OCI-LY7 (cell line): ENCODE results near the gene PBX1. TPM values are rescaled to one million over a fixed set of nuclear protein-coding genes. Genes with fewer than 3 reads are reported as not detected.

Experiments
- BruUV-seq: library from RNA; stranded (reverse); fragments of 400-500 nt; replicated peaks from 2 replicates; lab custom pipeline; 2021; lab: Mats Ljungman, UMichigan
- CTCF ChIA-PET: fragments of 300-600 bp; sonication (Branson Sonifier 250); formaldehyde crosslinking; loops from one replicate; lab custom pipeline; 2022; ENCODE audit warnings: antibody characterized with exemption; ENCODE audit not compliant: unreplicated experiment; lab: Charles Lee
- POLR2A ChIA-PET: fragments of 300-600 bp; sonication (Branson Sonifier 250); formaldehyde crosslinking; loops from one replicate; lab custom pipeline; 2022; ENCODE audit warnings: antibody characterized with exemption; lab: Charles Lee
- DNase-seq: peaks from one replicate; pipeline ENCODE4 v3.0.0-alpha.2; 2015; ENCODE audit warnings: low spot score
- H2AFZ ChIP-seq: fragments of 200-600 bp; sonication (generic), shearing (Covaris generic); 2 replicates; pipeline ENCODE4 v1.6.1; 2014; ENCODE audit warnings: mild to moderate bottlenecking, antibody characterized with exemption, low read length, moderate library complexity
- H3K27ac ChIP-seq: fragments of 200-600 bp; sonication (generic); 2 replicates; pipeline ENCODE4 v1.5.1; 2014; ENCODE audit warnings: mixed run types, low read depth, mild to moderate bottlenecking, moderate library complexity, low read length, inconsistent platforms; ENCODE audit not compliant: poor library complexity, severe bottlenecking
- H3K36me3 ChIP-seq: fragments of 200-600 bp; sonication (generic); 2 replicates; pipeline ENCODE4 v1.6.1; 2014; ENCODE audit warnings: mild to moderate bottlenecking, antibody characterized with exemption, low read length, moderate library complexity, mixed read lengths; ENCODE audit not compliant: insufficient read depth
- H3K4me1 ChIP-seq: fragments of 200-600 bp; sonication (generic); 2 replicates; pipeline ENCODE4 v1.5.1; 2014; ENCODE audit warnings: mild to moderate bottlenecking, low read length; ENCODE audit not compliant: insufficient read depth, poor library complexity, severe bottlenecking
- H3K4me2 ChIP-seq: fragments of 200-600 bp; sonication (generic); 2 replicates; pipeline ENCODE4 v1.6.1; 2014; ENCODE audit warnings: mild to moderate bottlenecking, low read length
- H3K4me3 ChIP-seq: fragments of 200-600 bp; sonication (generic); 2 replicates; pipeline ENCODE4 v1.5.1; 2014; ENCODE audit warnings: mild to moderate bottlenecking, low read depth, low read length; ENCODE audit not compliant: poor library complexity, severe bottlenecking
- H3K79me2 ChIP-seq: fragments of 200-600 bp; sonication (generic); 2 replicates; pipeline ENCODE4 v1.6.1; 2016; ENCODE audit warnings: low read depth, mild to moderate bottlenecking, low read length, moderate library complexity, mixed read lengths; ENCODE audit not compliant: insufficient read depth
- H3K9me2 ChIP-seq: fragments of 200-600 bp; sonication (generic); 2 replicates; pipeline ENCODE4 v1.6.1; 2016; ENCODE audit warnings: mild to moderate bottlenecking, low read length, mixed read lengths; ENCODE audit not compliant: insufficient read depth
- H3K9me3 ChIP-seq: fragments of 200-600 bp; sonication (generic); 2 replicates; pipeline ENCODE4 v1.6.1; 2014; ENCODE audit warnings: mild to moderate bottlenecking, mixed run types, low read length, mixed read lengths
- H4K20me1 ChIP-seq: fragments of 200-600 bp; sonication (generic); 2 replicates; pipeline ENCODE4 v1.6.1; 2014; ENCODE audit warnings: mild to moderate bottlenecking, antibody characterized with exemption, low read length, moderate library complexity, mixed read lengths; ENCODE audit not compliant: insufficient read depth
- EZH2phosphoT487 ChIP-seq: fragments of 200-600 bp; sonication (generic); IDR thresholded peaks from 2 replicates; pipeline ENCODE4 v1.6.1; 2018; ENCODE audit warnings: low read depth, borderline replicate concordance, mild to moderate bottlenecking, mixed run types, antibody characterized with exemption, low read length, moderate library complexity, mixed read lengths
- intact Hi-C: fragments of 100-400 bp; cut with micrococcal nuclease; formaldehyde crosslinking; loops from one replicate; pipeline ENCODE4 v1.10.0; 2022; ENCODE audit not compliant: unreplicated experiment
- total RNA-seq, 2 experiments: library from RNA; depleted of rRNA in 1 of 2; stranded (reverse); fragments of >200 nt in 1 of 2; shearing (Covaris generic) in 1 of 2; gene quantifications; 2 replicates each; pipeline ENCODE4 v1.2.3, GENCODE V29; 2014 to 2022
- TF ChIP-seq, protein P1 (sequence below): fragments of 200-600 bp; sonication (generic); conservative IDR thresholded peaks from 2 replicates; pipeline ENCODE4 v1.5.1; 2014; ENCODE audit warnings: mild to moderate bottlenecking, antibody characterized with exemption, low read length, moderate library complexity, mixed read lengths

Gene PBX1
- total RNA-seq, 2 experiments from 2014 or later, result not detected

DNA sequence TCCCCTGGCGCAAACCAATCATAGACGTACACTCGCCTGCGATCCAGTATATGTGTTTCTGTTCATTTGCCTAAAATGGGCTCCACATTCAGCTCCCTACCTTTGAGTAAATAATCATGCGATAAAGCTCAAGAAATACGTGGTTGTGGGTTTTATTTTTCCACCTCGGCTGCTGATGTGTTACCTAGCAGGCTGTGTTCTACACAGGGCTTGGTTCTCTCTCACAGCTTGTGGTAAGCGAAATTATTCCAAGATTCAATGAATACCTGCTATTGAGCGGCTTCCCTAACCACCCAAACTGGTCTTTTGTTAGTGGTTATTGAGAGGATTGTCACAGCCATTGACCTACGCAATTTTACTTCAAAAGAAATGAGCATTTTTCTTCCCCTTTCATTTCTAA, 180.2 kb downstream of the PBX1 start:
- no peaks in the 10 kb centered on the region for H3K9me2 ChIP-seq
- no peak for DNase-seq
- ChIA-PET POLR2A (interaction anchor here (1.2 kb wide), 1 partner anchor 17 kb away, joined by 3 read pairs; no protein-coding TSS in a partner anchor), CTCF (no interaction called here)
- no peaks in the 10 kb centered on the region for H3K4me1 ChIP-seq
- H3K79me2 ChIP-seq, result no peaks in the 10 kb centered on the region
- H3K9me3 ChIP-seq, result no peaks in the 10 kb centered on the region
- H3K27ac ChIP-seq, result no peak overlapping the region
- no TSS peak for BruUV-seq
- H3K4me2 ChIP-seq, result no peak overlapping the region
- no peaks in the 10 kb centered on the region for H3K36me3 ChIP-seq
- H3K4me3 ChIP-seq, result no peak overlapping the region
- intact Hi-C loops, result no loop called here
- H2AFZ ChIP-seq, result no peak overlapping the region
- H4K20me1 ChIP-seq, result no peaks in the 10 kb centered on the region
- TF ChIP-seq, protein P1, sequence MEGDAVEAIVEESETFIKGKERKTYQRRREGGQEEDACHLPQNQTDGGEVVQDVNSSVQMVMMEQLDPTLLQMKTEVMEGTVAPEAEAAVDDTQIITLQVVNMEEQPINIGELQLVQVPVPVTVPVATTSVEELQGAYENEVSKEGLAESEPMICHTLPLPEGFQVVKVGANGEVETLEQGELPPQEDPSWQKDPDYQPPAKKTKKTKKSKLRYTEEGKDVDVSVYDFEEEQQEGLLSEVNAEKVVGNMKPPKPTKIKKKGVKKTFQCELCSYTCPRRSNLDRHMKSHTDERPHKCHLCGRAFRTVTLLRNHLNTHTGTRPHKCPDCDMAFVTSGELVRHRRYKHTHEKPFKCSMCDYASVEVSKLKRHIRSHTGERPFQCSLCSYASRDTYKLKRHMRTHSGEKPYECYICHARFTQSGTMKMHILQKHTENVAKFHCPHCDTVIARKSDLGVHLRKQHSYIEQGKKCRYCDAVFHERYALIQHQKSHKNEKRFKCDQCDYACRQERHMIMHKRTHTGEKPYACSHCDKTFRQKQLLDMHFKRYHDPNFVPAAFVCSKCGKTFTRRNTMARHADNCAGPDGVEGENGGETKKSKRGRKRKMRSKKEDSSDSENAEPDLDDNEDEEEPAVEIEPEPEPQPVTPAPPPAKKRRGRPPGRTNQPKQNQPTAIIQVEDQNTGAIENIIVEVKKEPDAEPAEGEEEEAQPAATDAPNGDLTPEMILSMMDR, result no peak
- no peak for TF ChIP-seq EZH2phosphoT487

DNA sequence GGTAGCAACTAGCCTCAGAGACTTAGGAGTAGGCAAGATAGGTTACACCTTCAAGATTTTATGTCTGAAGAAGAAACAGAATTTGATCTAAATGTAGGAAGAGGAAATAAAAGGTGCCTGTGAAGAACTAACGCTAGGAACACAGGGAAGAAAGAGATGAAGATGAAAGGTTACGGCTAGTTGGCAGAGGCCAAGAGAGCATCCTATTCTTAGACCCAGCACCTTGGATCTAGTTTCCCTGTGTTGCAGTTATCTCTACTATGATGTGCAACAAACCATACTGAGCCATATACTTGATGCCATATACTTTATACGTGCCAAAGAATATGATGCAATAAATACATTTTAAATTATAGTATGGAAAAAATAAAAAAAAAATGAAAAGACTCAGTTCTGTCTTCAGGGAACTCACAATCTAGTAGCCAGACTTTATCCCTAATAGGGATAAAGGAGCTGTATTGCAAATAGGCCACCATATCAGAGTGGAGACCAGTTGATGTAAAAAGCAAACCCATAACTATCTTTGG, 181.1 kb downstream of the PBX1 start:
- intact Hi-C loops, result no loop called here
- POLR2A ChIA-PET, result interaction anchor here (1.1 kb wide), 1 partner anchor 8 kb away, joined by 5 read pairs; no protein-coding TSS in a partner anchor
- H2AFZ ChIP-seq, result no peak overlapping the region

DNA sequence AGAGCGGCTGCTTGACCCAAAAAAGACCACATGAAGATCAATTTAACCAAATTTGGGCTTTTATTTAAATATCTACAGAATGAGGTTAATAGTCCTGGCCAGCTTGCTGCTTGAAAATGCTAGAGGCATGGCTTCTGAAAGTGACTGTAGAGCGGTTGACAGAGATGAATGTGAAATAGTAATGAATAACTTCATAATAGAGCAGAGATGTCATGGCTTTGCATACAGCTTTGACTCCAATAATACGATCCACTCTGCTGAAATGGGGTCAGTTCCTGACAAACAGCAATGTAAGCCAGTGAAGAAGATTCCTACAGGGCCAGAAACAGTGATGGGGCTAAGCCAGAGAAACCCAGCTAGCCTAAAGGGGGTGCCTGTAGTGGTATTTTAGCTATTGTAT, 183.8 kb downstream of the PBX1 start:
- ChIA-PET CTCF (no interaction called here), POLR2A (no interaction called here)
- no peaks in the 10 kb centered on the region for H3K9me3 ChIP-seq
- no peak overlapping the region for H2AFZ ChIP-seq
- BruUV-seq, result no TSS peak
- no peak overlapping the region for H3K27ac ChIP-seq
- no peaks in the 10 kb centered on the region for H3K79me2 ChIP-seq
- no peaks in the 10 kb centered on the region for H3K4me1 ChIP-seq
- DNase-seq, result no peak
- TF ChIP-seq, protein P1, result no peak
- TF ChIP-seq EZH2phosphoT487, result no peak
- H3K4me3 ChIP-seq, result no peak overlapping the region
- intact Hi-C loops, result no loop called here
- H3K4me2 ChIP-seq, result no peak overlapping the region
- no peaks in the 10 kb centered on the region for H4K20me1 ChIP-seq
- no peaks in the 10 kb centered on the region for H3K36me3 ChIP-seq
- no peaks in the 10 kb centered on the region for H3K9me2 ChIP-seq

More for the DNA sequence above, 181.1 kb downstream of the PBX1 start:
- no TSS peak for BruUV-seq
- Histone ChIP-seq H3K9me2 (no peaks in the 10 kb centered on the region), H3K36me3 (no peaks in the 10 kb centered on the region), H3K9me3 (no peaks in the 10 kb centered on the region), H3K79me2 (no peaks in the 10 kb centered on the region), H3K27ac (no peak overlapping the region), H4K20me1 (no peaks in the 10 kb centered on the region), H3K4me3 (no peak overlapping the region), H3K4me2 (no peak overlapping the region), H3K4me1 (no peaks in the 10 kb centered on the region)
- TF ChIP-seq EZH2phosphoT487, result no peak
- TF ChIP-seq, protein P1, result no peak
- CTCF ChIA-PET, result no interaction called here
- DNase-seq, result no peak
